ENCODE results near the gene COG5. TPM values are rescaled to one million over a fixed set of nuclear protein-coding genes. Genes with fewer than 3 reads are reported as not detected.

The COG5 gene
- total RNA-seq, 1 donor from 2014 or later: 37.1 TPM

GRCh38 chr7:107166736-107167426 is 396.8 kb downstream of the COG5 start:
- TF ChIP-seq CTCF (IDR thresholded peaks at IDR 0.05; ENCODE audit: insufficient read depth, low read length, poor library complexity, severe bottlenecking): no peak
- Histone ChIP-seq H3K4me3 (ENCODE audit: low read depth, low read length) (peak overlapping the region; percentile 55), H3K27me3 (ENCODE audit: control insufficient read depth, insufficient read depth, low read length) (no peaks in the 10 kb centered on the region), H3K36me3 (ENCODE audit: control insufficient read depth, insufficient read depth, low read length) (no peaks in the 10 kb centered on the region)
- DNase-seq (ENCODE audit: low read depth): no peak

GRCh38 chr7:107165341-107165740 is 398.4 kb downstream of the COG5 start:
- no peak overlapping the region for H3K4me3 ChIP-seq (ENCODE audit: low read depth, low read length)
- DNase-seq (ENCODE audit: low read depth): no peak
- H3K27me3 ChIP-seq (ENCODE audit: control insufficient read depth, insufficient read depth, low read length): no peaks in the 10 kb centered on the region
- no peaks in the 10 kb centered on the region for H3K36me3 ChIP-seq (ENCODE audit: control insufficient read depth, insufficient read depth, low read length)
- no peak for TF ChIP-seq CTCF (IDR thresholded peaks at IDR 0.05; ENCODE audit: insufficient read depth, low read length, poor library complexity, severe bottlenecking)

GRCh38 chr7:107164092-107164491 is 399.6 kb downstream of the COG5 start:
- no peaks in the 10 kb centered on the region for H3K27me3 ChIP-seq (ENCODE audit: control insufficient read depth, insufficient read depth, low read length)
- H3K4me3 ChIP-seq (ENCODE audit: low read depth, low read length): no peak overlapping the region
- no peak for DNase-seq (ENCODE audit: low read depth)
- no peaks in the 10 kb centered on the region for H3K36me3 ChIP-seq (ENCODE audit: control insufficient read depth, insufficient read depth, low read length)
- no peak for TF ChIP-seq CTCF (IDR thresholded peaks at IDR 0.05; ENCODE audit: insufficient read depth, low read length, poor library complexity, severe bottlenecking)

GRCh38 chr7:107162475-107162874 is 401.2 kb downstream of the COG5 start:
- DNase-seq (ENCODE audit: low read depth): no peak
- no peaks in the 10 kb centered on the region for H3K36me3 ChIP-seq (ENCODE audit: control insufficient read depth, insufficient read depth, low read length)
- H3K27me3 ChIP-seq (ENCODE audit: control insufficient read depth, insufficient read depth, low read length): no peaks in the 10 kb centered on the region
- no peak overlapping the region for H3K4me3 ChIP-seq (ENCODE audit: low read depth, low read length)
- TF ChIP-seq CTCF (IDR thresholded peaks at IDR 0.05; ENCODE audit: insufficient read depth, low read length, poor library complexity, severe bottlenecking): no peak

- no peak for DNase-seq (ENCODE audit: low read depth)
- no peaks in the 10 kb centered on the region for H3K36me3 ChIP-seq (ENCODE audit: control insufficient read depth, insufficient read depth, low read length)
- no peak for TF ChIP-seq CTCF (IDR thresholded peaks at IDR 0.05; ENCODE audit: insufficient read depth, low read length, poor library complexity, severe bottlenecking)
- H3K27me3 ChIP-seq (ENCODE audit: control insufficient read depth, insufficient read depth, low read length): no peaks in the 10 kb centered on the region
- no peak overlapping the region for H3K4me3 ChIP-seq (ENCODE audit: low read depth, low read length)
Observed at GRCh38 chr7:107161415-107161814, 402.3 kb downstream of the COG5 start.

GRCh38 chr7:107160389-107160788 is 403.3 kb downstream of the COG5 start:
- DNase-seq (ENCODE audit: low read depth): no peak
- H3K4me3 ChIP-seq (ENCODE audit: low read depth, low read length): no peak overlapping the region
- TF ChIP-seq CTCF (IDR thresholded peaks at IDR 0.05; ENCODE audit: insufficient read depth, low read length, poor library complexity, severe bottlenecking): no peak
- H3K27me3 ChIP-seq (ENCODE audit: control insufficient read depth, insufficient read depth, low read length): no peaks in the 10 kb centered on the region
- no peaks in the 10 kb centered on the region for H3K36me3 ChIP-seq (ENCODE audit: control insufficient read depth, insufficient read depth, low read length)

Measured in kidney epithelial cell (primary cell).